CD14-positive monocyte (primary cell): ENCODE measurements around the gene CNKSR2. TPM values are rescaled to one million over a fixed set of nuclear protein-coding genes. Genes with fewer than 3 reads are reported as not detected.

Experiments used
- DNase-seq, 3 donors: peaks; one replicate each; pipeline ENCODE4 v3.0.0-alpha.2; 2011 to 2022
- H2AFZ ChIP-seq: 2 replicates; pipeline ENCODE4 v1.6.0; 2012; ENCODE audit warnings: mild to moderate bottlenecking, low read depth, low read length, inconsistent platforms; ENCODE audit not compliant: insufficient read depth, poor library complexity, severe bottlenecking
- H3K27ac ChIP-seq, 2 donors: 1 replicate in 1 of 2; 2 replicates in 1 of 2; pipeline ENCODE4 v1.5.1; 2012 to 2013; ENCODE audit warnings: low read length in 2 of 2, control low read depth in 1 of 2, inconsistent platforms in 1 of 2, low read depth in 1 of 2, mild to moderate bottlenecking in 1 of 2
- H3K27me3 ChIP-seq, 2 donors: one replicate each; pipeline versions ENCODE4 v1.6.0 to v1.6.1; 2011 to 2013; ENCODE audit warnings: low read length in 2 of 2; ENCODE audit not compliant: control insufficient read depth in 2 of 2, insufficient read depth in 2 of 2
- H3K36me3 ChIP-seq, 2 donors: replicated peaks in 1 of 2; 1 replicate in 1 of 2; 2 replicates in 1 of 2; pipeline versions ENCODE4 v1.5.1 to v1.6.1; 2012 to 2013; ENCODE audit warnings: low read length in 2 of 2, control low read depth in 1 of 2, inconsistent platforms in 1 of 2, mild to moderate bottlenecking in 1 of 2; ENCODE audit not compliant: insufficient read depth in 2 of 2, control insufficient read depth in 1 of 2
- H3K4me1 ChIP-seq, 2 donors: 1 replicate in 1 of 2; 2 replicates in 1 of 2; pipeline versions ENCODE4 v1.5.1 to v1.6.1; 2012 to 2013; ENCODE audit warnings: low read length in 2 of 2, control low read depth in 1 of 2, inconsistent platforms in 1 of 2, mild to moderate bottlenecking in 1 of 2, moderate library complexity in 1 of 2; ENCODE audit not compliant: insufficient read depth in 2 of 2, control insufficient read depth in 1 of 2
- H3K4me2 ChIP-seq: replicated peaks from 2 replicates; pipeline ENCODE3; 2012; ENCODE audit warnings: low read length, moderate library complexity, mild to moderate bottlenecking; ENCODE audit not compliant: poor library complexity, severe bottlenecking; ENCODE audit errors: extremely low read depth
- H3K4me3 ChIP-seq, 3 experiments: fragments of 200-600 bp in 1 of 3; sonication (generic) in 1 of 3; replicated peaks in 1 of 3; 1 replicate in 2 of 3; 2 replicates in 1 of 3; pipeline ENCODE4 v1.5.1; 2011 to 2013; ENCODE audit warnings: low read length in 3 of 3, mild to moderate bottlenecking in 3 of 3, control low read depth in 2 of 3, low read depth in 2 of 3, inconsistent platforms in 1 of 3, moderate library complexity in 1 of 3
- H3K79me2 ChIP-seq: 2 replicates; pipeline ENCODE4 v1.6.0; 2012; ENCODE audit warnings: mild to moderate bottlenecking, control low read depth, inconsistent platforms, low read length, moderate library complexity; ENCODE audit not compliant: insufficient read depth
- H3K9ac ChIP-seq: 2 replicates; pipeline ENCODE4 v1.6.0; 2017; ENCODE audit warnings: low read length, mild to moderate bottlenecking; ENCODE audit not compliant: insufficient read depth, poor library complexity, severe bottlenecking
- H3K9me3 ChIP-seq, 2 donors: replicated peaks in 1 of 2; 1 replicate in 1 of 2; 2 replicates in 1 of 2; pipeline versions ENCODE4 v1.5.1 to v1.6.1; 2012 to 2013; ENCODE audit warnings: low read length in 2 of 2, control low read depth in 1 of 2; ENCODE audit not compliant: control insufficient read depth in 1 of 2, insufficient read depth in 1 of 2
- H4K20me1 ChIP-seq: 2 replicates; pipeline ENCODE4 v1.6.0; 2012; ENCODE audit warnings: mild to moderate bottlenecking, low read length, control low read depth, moderate library complexity; ENCODE audit not compliant: insufficient read depth
- H3K27ac Mint-ChIP-seq, 7 donors: one replicate each; pipeline ENCODE4 v1.8.0; 2020; ENCODE audit warnings: mild to moderate bottlenecking in 7 of 7, mixed read lengths in 7 of 7, moderate library complexity in 6 of 7, inconsistent platforms in 2 of 7
- H3K27me3 Mint-ChIP-seq, 3 donors: one replicate each; pipeline ENCODE4 v1.8.0; 2021 to 2022; ENCODE audit warnings: low read depth in 3 of 3, mild to moderate bottlenecking in 3 of 3, mixed read lengths in 3 of 3, moderate library complexity in 3 of 3, inconsistent platforms in 1 of 3
- H3K36me3 Mint-ChIP-seq, 2 donors: one replicate each; pipeline ENCODE4 v1.8.0; 2020; ENCODE audit warnings: mixed read lengths in 2 of 2, inconsistent platforms in 1 of 2, mild to moderate bottlenecking in 1 of 2
- H3K4me1 Mint-ChIP-seq: one replicate; pipeline ENCODE4 v1.8.0; 2020; ENCODE audit warnings: mild to moderate bottlenecking, mixed read lengths
- H3K4me3 Mint-ChIP-seq, 2 donors: one replicate each; pipeline ENCODE4 v1.8.0; 2020; ENCODE audit warnings: mild to moderate bottlenecking in 2 of 2, mixed read lengths in 2 of 2, moderate library complexity in 1 of 2
- H3K9me3 Mint-ChIP-seq, 7 donors: one replicate each; pipeline ENCODE4 v1.8.0; 2020 to 2022; ENCODE audit warnings: mixed read lengths in 7 of 7, mild to moderate bottlenecking in 6 of 7, moderate library complexity in 6 of 7, inconsistent platforms in 2 of 7
- WGBS: methylation state at CpG from one replicate; pipeline ENCODE4 v1.1.5; 2013; ENCODE audit warnings: missing lambda C conversion rate; ENCODE audit not compliant: insufficient coverage; 5-methylcytosine and 5-hydroxymethylcytosine counted together
- intact Hi-C, 2 donors: fragments of 100-400 bp; cut with micrococcal nuclease; formaldehyde crosslinking; loops; one replicate each; pipeline versions ENCODE4 v1.15.0 to v1.15.1; 2023
- polyA plus RNA-seq, 3 donors: library from polyadenylated mRNA; depleted of rRNA in 1 of 3; unstranded in 2 of 3; stranded (reverse) in 1 of 3; fragments of 300-500 nt in 2 of 3; fragments of >200 nt in 1 of 3; fragmentation: Illumina TruSeq in 2 of 3; gene quantifications; 1 replicate in 2 of 3; 2 replicates in 1 of 3; pipeline ENCODE4 v1.2.3, GENCODE V29; 2012 to 2021
- TF ChIP-seq, protein P1 (sequence below): fragments of 200-600 bp; IDR thresholded peaks from one replicate; pipeline ENCODE4 v1.8.0; 2022; ENCODE audit warnings: antibody characterized with exemption, mild to moderate bottlenecking

CNKSR2 gene
- polyA plus RNA-seq, 3 donors: 0.12 TPM; not detected in 2

DNA sequence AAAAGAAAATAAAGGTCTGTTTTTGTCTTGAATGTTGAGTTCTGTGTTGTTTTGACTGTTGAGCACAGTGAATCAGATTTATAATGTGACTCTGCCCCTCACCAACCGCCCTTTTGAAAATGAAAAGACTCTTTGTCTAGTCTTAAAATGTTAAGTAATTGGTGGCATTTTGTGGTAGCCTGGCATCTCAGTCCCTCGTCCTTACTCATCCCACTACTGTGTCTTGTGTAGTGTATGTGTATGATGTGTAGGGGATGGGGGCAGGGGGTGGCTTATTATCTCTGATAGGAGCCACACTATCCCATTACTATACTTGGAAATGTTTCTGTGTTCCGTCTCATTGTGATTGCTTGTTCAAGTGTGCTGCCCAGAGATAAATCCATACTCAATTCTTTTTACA lies 271.7 kb downstream of the CNKSR2 start:
- H3K4me1 Mint-ChIP-seq: no peaks in the 10 kb centered on the region
- Histone ChIP-seq H4K20me1 (no peaks in the 10 kb centered on the region), H3K9me3 (no peaks in the 10 kb centered on the region), H3K27ac (no peak overlapping the region), H2AFZ (no peak overlapping the region), H3K9ac (no peak overlapping the region), H3K36me3 (no peaks in the 10 kb centered on the region), H3K27me3 (no peaks in the 10 kb centered on the region), H3K79me2 (no peaks in the 10 kb centered on the region), H3K4me2 (no peak overlapping the region), H3K4me1 (no peaks in the 10 kb centered on the region), H3K4me3 (no peak overlapping the region)
- H3K4me3 Mint-ChIP-seq: no peak overlapping the region
- no CpG with 5 or more reads among the region's 3 CpGs for WGBS
- no peaks in the 10 kb centered on the region for H3K27me3 Mint-ChIP-seq
- peaks cover 0 to 5% (median 0%) of the 10 kb centered on the region in 7 donors for H3K9me3 Mint-ChIP-seq
- TF ChIP-seq, protein P1, sequence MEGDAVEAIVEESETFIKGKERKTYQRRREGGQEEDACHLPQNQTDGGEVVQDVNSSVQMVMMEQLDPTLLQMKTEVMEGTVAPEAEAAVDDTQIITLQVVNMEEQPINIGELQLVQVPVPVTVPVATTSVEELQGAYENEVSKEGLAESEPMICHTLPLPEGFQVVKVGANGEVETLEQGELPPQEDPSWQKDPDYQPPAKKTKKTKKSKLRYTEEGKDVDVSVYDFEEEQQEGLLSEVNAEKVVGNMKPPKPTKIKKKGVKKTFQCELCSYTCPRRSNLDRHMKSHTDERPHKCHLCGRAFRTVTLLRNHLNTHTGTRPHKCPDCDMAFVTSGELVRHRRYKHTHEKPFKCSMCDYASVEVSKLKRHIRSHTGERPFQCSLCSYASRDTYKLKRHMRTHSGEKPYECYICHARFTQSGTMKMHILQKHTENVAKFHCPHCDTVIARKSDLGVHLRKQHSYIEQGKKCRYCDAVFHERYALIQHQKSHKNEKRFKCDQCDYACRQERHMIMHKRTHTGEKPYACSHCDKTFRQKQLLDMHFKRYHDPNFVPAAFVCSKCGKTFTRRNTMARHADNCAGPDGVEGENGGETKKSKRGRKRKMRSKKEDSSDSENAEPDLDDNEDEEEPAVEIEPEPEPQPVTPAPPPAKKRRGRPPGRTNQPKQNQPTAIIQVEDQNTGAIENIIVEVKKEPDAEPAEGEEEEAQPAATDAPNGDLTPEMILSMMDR: no peak
- intact Hi-C loops: no loop called here
- H3K27ac Mint-ChIP-seq: peak overlapping the region in 2 of 7 donors; percentile 7 to 57
- no peak for DNase-seq
- no peaks in the 10 kb centered on the region for H3K36me3 Mint-ChIP-seq

DNA sequence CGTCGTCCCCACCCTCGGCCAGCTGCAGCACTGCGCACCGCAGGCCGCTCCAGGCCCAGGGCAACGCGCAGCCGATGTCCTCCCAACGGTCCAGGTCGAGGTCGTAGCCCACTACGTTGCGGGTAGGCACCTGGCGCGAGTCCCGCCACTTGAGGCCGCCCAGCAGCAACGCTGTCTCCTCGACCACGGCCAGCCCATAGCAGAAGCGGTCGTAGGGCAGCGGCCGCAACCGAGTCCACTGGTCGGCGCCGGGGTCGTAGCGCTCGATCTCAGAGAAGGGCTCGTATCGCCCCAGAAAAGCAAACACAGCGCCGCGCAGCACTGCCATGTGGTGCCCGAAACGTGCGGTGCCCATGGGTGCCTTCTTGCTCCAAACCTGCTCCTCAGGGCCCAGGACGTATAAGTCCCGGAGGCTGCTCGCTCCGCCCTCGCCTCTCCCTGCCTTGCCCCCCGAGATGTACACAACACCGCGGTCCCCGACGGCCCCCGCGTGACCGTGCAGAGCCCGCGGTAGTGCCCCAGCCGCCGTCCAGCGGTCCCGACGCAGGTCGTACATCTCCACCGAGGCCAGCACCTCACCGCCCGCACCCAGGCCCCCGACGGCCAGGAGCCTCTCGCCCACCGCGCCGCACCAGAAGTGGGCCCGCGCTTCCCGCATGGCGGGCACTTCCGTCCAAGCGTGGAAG lies 281.8 kb downstream of the CNKSR2 start:
- Histone ChIP-seq H3K27ac (no peak overlapping the region), H3K4me2 (peak overlapping the region; percentile 15), H3K9me3 (peaks cover 4 to 27% of the 10 kb centered on the region in 2 donors), H3K9ac (no peak overlapping the region), H3K4me1 (no peaks in the 10 kb centered on the region), H3K27me3 (peaks cover 5 to 45% of the 10 kb centered on the region in 2 donors), H2AFZ (no peak overlapping the region), H4K20me1 (no peaks in the 10 kb centered on the region), H3K79me2 (no peaks in the 10 kb centered on the region), H3K4me3 (no peak overlapping the region), H3K36me3 (no peaks in the 10 kb centered on the region)
- peak overlapping the region; percentile 6 to 67 for H3K4me3 Mint-ChIP-seq
- intact Hi-C loops: no loop called here
- TF ChIP-seq, protein P1: no peak
- H3K27ac Mint-ChIP-seq: no peak overlapping the region
- H3K27me3 Mint-ChIP-seq: peaks cover 19 to 48% (median 43%) of the 10 kb centered on the region in 3 donors
- peaks cover 2 to 24% (median 9%) of the 10 kb centered on the region in 7 donors for H3K9me3 Mint-ChIP-seq
- 10% methylated on average over 48 of the region's 76 CpGs for WGBS
- H3K4me1 Mint-ChIP-seq: peaks cover 2% of the 10 kb centered on the region
- DNase-seq: no peak
- no peaks in the 10 kb centered on the region for H3K36me3 Mint-ChIP-seq
